Spleen (tissue), 11 donors: Measurements from ENCODE around the gene KIAA0586. TPM values are rescaled to one million over a fixed set of nuclear protein-coding genes. Genes with fewer than 3 reads are reported as not detected.
"Not testable (repeated sequence)": the region's sequence is repeated elsewhere in the genome, so short reads cannot be mapped to it uniquely, and the experiment has no call there.

Experiments used
- DNase-seq: peaks from one replicate; pipeline ENCODE4 v3.0.0-alpha.2; 2020
- H3K27ac ChIP-seq, 8 donors: fragments of 200-600 bp; sonication (generic) in 7 of 8; 1 replicate in 4 of 8; 2 replicates in 4 of 8; pipeline versions ENCODE4 v1.5.0 to v1.8.0; 2016 to 2021; ENCODE audit warnings: inconsistent platforms in 4 of 8, mild to moderate bottlenecking in 4 of 8, moderate library complexity in 1 of 8
- H3K27me3 ChIP-seq, 7 donors: fragments of 200-600 bp; sonication (generic) in 6 of 7; replicated peaks in 1 of 7; 1 replicate in 4 of 7; 2 replicates in 3 of 7; pipeline versions ENCODE4 v1.5.0 to v1.8.0; 2016 to 2021; ENCODE audit warnings: inconsistent platforms in 3 of 7, mild to moderate bottlenecking in 1 of 7
- H3K36me3 ChIP-seq, 6 donors: fragments of 200-600 bp; sonication (generic) in 5 of 6; 1 replicate in 4 of 6; 2 replicates in 2 of 6; pipeline versions ENCODE4 v1.5.0 to v1.8.0; 2016 to 2021; ENCODE audit warnings: inconsistent platforms in 2 of 6
- H3K4me1 ChIP-seq, 6 donors: fragments of 200-600 bp; sonication (generic) in 5 of 6; 1 replicate in 3 of 6; 2 replicates in 3 of 6; pipeline versions ENCODE4 v1.5.0 to v1.8.0; 2016 to 2021; ENCODE audit warnings: inconsistent platforms in 3 of 6
- H3K4me3 ChIP-seq, 8 donors: fragments of 200-600 bp; sonication (generic) in 7 of 8; 1 replicate in 4 of 8; 2 replicates in 4 of 8; pipeline versions ENCODE4 v1.5.0 to v1.8.0; 2016 to 2021; ENCODE audit warnings: inconsistent platforms in 4 of 8, mild to moderate bottlenecking in 4 of 8, moderate library complexity in 2 of 8
- H3K9me3 ChIP-seq, 8 donors: fragments of 200-600 bp; sonication (generic) in 7 of 8; 1 replicate in 4 of 8; 2 replicates in 4 of 8; pipeline versions ENCODE4 v1.5.0 to v1.8.0; 2016 to 2021; ENCODE audit warnings: inconsistent platforms in 4 of 8
- CTCF ChIP-seq, 11 experiments: fragments of 200-600 bp in 7 of 11; fragments of 450-650 bp in 4 of 11; sonication (generic) in 4 of 11; IDR thresholded peaks in 8 of 11; conservative IDR thresholded peaks in 3 of 11; 1 replicate in 7 of 11; 2 replicates in 4 of 11; pipeline versions ENCODE4 v1.4.0 to v1.8.0; 2016 to 2021; ENCODE audit warnings: antibody characterized with exemption in 11 of 11, inconsistent platforms in 4 of 11, mild to moderate bottlenecking in 1 of 11
- POLR2A ChIP-seq, 3 donors: fragments of 450-650 bp; IDR thresholded peaks; one replicate each; pipeline ENCODE4 v1.5.1; 2017; ENCODE audit warnings: antibody characterized with exemption in 3 of 3, mild to moderate bottlenecking in 1 of 3
- POLR2AphosphoS5 ChIP-seq, 3 donors: sonication (generic); formaldehyde crosslinking; IDR thresholded peaks; one replicate each; pipeline ENCODE4 v1.5.1; 2017; ENCODE audit warnings: antibody characterized with exemption in 3 of 3
- WGBS, 5 donors: extraction: QIAGEN DNeasy Blood & Tissue Kit in 3 of 5; methylation state at CpG; one replicate each; pipeline versions ENCODE4 v1.1.5 to v1.1.7; 2013 to 2018; 5-methylcytosine and 5-hydroxymethylcytosine counted together
- intact Hi-C: fragments of 100-400 bp; cut with DNase I; formaldehyde crosslinking; loops from one replicate; pipeline ENCODE4 v1.15.0; 2023; ENCODE audit warnings: low total_unique reads
- polyA plus RNA-seq, 3 donors: library from polyadenylated mRNA; stranded (reverse); fragments of 200-250 nt; gene quantifications; one replicate each; pipeline ENCODE4 v1.2.1, GENCODE V29; 2013
- total RNA-seq, 7 donors: library from RNA; depleted of rRNA in 3 of 7; stranded (reverse); fragments of >200 nt in 3 of 7; fragmentation: NEBNext Ultra II Directional in 4 of 7; extraction: Animal tissue kit (Norgen Biotek cat#: 25700) in 4 of 7; gene quantifications; one replicate each; pipeline versions ENCODE4 v1.1.0 to v1.2.1, GENCODE V29; 2016 to 2021
- donor health status: healthy with polysubstance abuse.
- donor health status: DM: no; HTN: no; CAD: no; lungs with moderate emphysema.
- donor health status: DM: no; HTN: no; CAD: no.
- donor health status: Bipolar disorder and iron deficiency.
- donor health status: healthy.
- donor health status: DM: no; HTN: no; CAD: no.
- donor health status: DM: yes; HTN: yes; CAD: no.

Gene KIAA0586
- total and polyA plus RNA-seq, 10 donors, result 4.7 to 27.5 (median 20.1) TPM

GRCh38 chr14:58401587-58401986, 25.9 kb upstream of the KIAA0586 start:
- TF ChIP-seq POLR2A (IDR thresholded peaks at IDR 0.05) (no peak), POLR2AphosphoS5 (IDR thresholded peaks at IDR 0.05) (no peak), CTCF (IDR thresholded peaks at IDR 0.05 in 8 of 11, conservative IDR thresholded peaks at IDR 0.05 in 3 of 11) (no peak)
- DNase-seq, result no peak
- H3K4me3 ChIP-seq, result no peak overlapping the region
- intact Hi-C loops, result no loop called here
- H3K36me3 ChIP-seq, result no peaks in the 10 kb centered on the region
- H3K27ac ChIP-seq, result no peak overlapping the region
- 80 to 88% (median 86%) methylated on average over 3 of the region's 3 CpGs for WGBS, 5 donors
- peaks cover 0 to 5% (median 2%) of the 10 kb centered on the region in 6 donors for H3K4me1 ChIP-seq
- H3K9me3 ChIP-seq, result no peaks in the 10 kb centered on the region
- H3K27me3 ChIP-seq, result no peaks in the 10 kb centered on the region

GRCh38 chr14:58408681-58409215, 18.8 kb upstream of the KIAA0586 start:
- Histone ChIP-seq H3K36me3 (peaks cover 0 to 68% (median 45%) of the 10 kb centered on the region in 6 donors), H3K9me3 (no peaks in the 10 kb centered on the region), H3K4me3 (no peak overlapping the region), H3K4me1 (no peaks in the 10 kb centered on the region), H3K27ac (no peak overlapping the region), H3K27me3 (no peaks in the 10 kb centered on the region)
- WGBS, 5 donors, result 94 to 96% (median 95%) methylated on average over 3 of the region's 3 CpGs
- intact Hi-C loops, result no loop called here
- no peak for TF ChIP-seq CTCF (IDR thresholded peaks at IDR 0.05 in 8 of 11, conservative IDR thresholded peaks at IDR 0.05 in 3 of 11)
- TF ChIP-seq POLR2A (IDR thresholded peaks at IDR 0.05), result no peak
- TF ChIP-seq POLR2AphosphoS5 (IDR thresholded peaks at IDR 0.05), result no peak
- DNase-seq, result no peak

GRCh38 chr14:58414845-58415244, 12.7 kb upstream of the KIAA0586 start:
- WGBS, 5 donors, result 91 to 96% (median 93%) methylated on average over 1 of the region's 1 CpG
- peaks cover 3 to 98% (median 39%) of the 10 kb centered on the region in 6 donors for H3K36me3 ChIP-seq
- peaks cover 0 to 9% (median 0%) of the 10 kb centered on the region in 8 donors for H3K9me3 ChIP-seq
- no peaks in the 10 kb centered on the region for H3K27me3 ChIP-seq
- TF ChIP-seq CTCF (IDR thresholded peaks at IDR 0.05 in 8 of 11, conservative IDR thresholded peaks at IDR 0.05 in 3 of 11) (no peak), POLR2AphosphoS5 (IDR thresholded peaks at IDR 0.05) (no peak), POLR2A (IDR thresholded peaks at IDR 0.05) (no peak)
- no peak overlapping the region for H3K27ac ChIP-seq
- intact Hi-C loops, result no loop called here
- H3K4me3 ChIP-seq, result no peak overlapping the region
- peaks cover 0 to 4% (median 0%) of the 10 kb centered on the region in 6 donors for H3K4me1 ChIP-seq
- no peak for DNase-seq

- H3K27ac ChIP-seq, result no peak overlapping the region
- DNase-seq, result no peak
- H3K4me1 ChIP-seq, result peaks cover 0 to 4% (median 0%) of the 10 kb centered on the region in 6 donors
- peaks cover 0 to 9% (median 0%) of the 10 kb centered on the region in 8 donors for H3K9me3 ChIP-seq
- no peaks in the 10 kb centered on the region for H3K27me3 ChIP-seq
- no peak overlapping the region for H3K4me3 ChIP-seq
- TF ChIP-seq POLR2A (IDR thresholded peaks at IDR 0.05), result no peak
- TF ChIP-seq CTCF (IDR thresholded peaks at IDR 0.05 in 8 of 11, conservative IDR thresholded peaks at IDR 0.05 in 3 of 11), result no peak
- no peak for TF ChIP-seq POLR2AphosphoS5 (IDR thresholded peaks at IDR 0.05)
- peaks cover 3 to 98% (median 36%) of the 10 kb centered on the region in 6 donors for H3K36me3 ChIP-seq
- intact Hi-C loops, result no loop called here
- 94 to 97% (median 96%) methylated on average over 10 of the region's 10 CpGs for WGBS, 5 donors
Observed at GRCh38 chr14:58415636-58416547, 11.6 kb upstream of the KIAA0586 start.

- H3K27me3 ChIP-seq, H3K9me3 ChIP-seq, H3K27ac ChIP-seq, DNase-seq, H3K4me1 ChIP-seq, intact Hi-C loops, H3K4me3 ChIP-seq: not testable (repeated sequence)
- WGBS, 5 donors, result 89 to 95% (median 93%) methylated on average over 1 of the region's 1 CpG
- H3K36me3 ChIP-seq, result peaks cover 3 to 98% (median 36%) of the 10 kb centered on the region in 6 donors
Observed at GRCh38 chr14:58416934-58417333, 10.6 kb upstream of the KIAA0586 start.
